ENCODE results near the gene RAX.

Gene RAX

GRCh38 chr18:59272891-59273758, at the start of gene RAX:
Gene RAX, minus strand, starts transcription at chr18:59273454. Its CDS starts 248 bp downstream, at chr18:59273206.
- DNase-seq (ENCODE audit: low spot score), result no peak

- no peak for DNase-seq (ENCODE audit: low spot score)
Measured at GRCh38 chr18:59318460-59319050, 45.3 kb upstream of the RAX start, which contains the start of gene CPLX4. Gene CPLX4, minus strand, starts transcription at chr18:59318649. Its CDS starts 187 bp downstream, at chr18:59318462.

GRCh38 chr18:59311631-59312030, 38.4 kb upstream of the RAX start:
- peak; percentile 36 for DNase-seq (ENCODE audit: low spot score)

GRCh38 chr18:59308938-59309260, 35.6 kb upstream of the RAX start:
- DNase-seq (ENCODE audit: low spot score), result no peak

GRCh38 chr18:59308248-59308937, 35.1 kb upstream of the RAX start:
- DNase-seq (ENCODE audit: low spot score), result peak; percentile 15

- DNase-seq (ENCODE audit: low spot score), result no peak
Measured at GRCh38 chr18:59306640-59307039, 33.4 kb upstream of the RAX start.

GRCh38 chr18:59305295-59305694, 32.0 kb upstream of the RAX start:
- no peak for DNase-seq (ENCODE audit: low spot score)

GRCh38 chr18:59303656-59304195, 30.5 kb upstream of the RAX start:
- DNase-seq (ENCODE audit: low spot score), result no peak

GRCh38 chr18:59303006-59303405, 29.8 kb upstream of the RAX start:
- DNase-seq (ENCODE audit: low spot score), result no peak

- no peak for DNase-seq (ENCODE audit: low spot score)
Measured at GRCh38 chr18:59301929-59302328, 28.7 kb upstream of the RAX start.

- DNase-seq (ENCODE audit: low spot score), result no peak
Measured at GRCh38 chr18:59300676-59301285, 27.5 kb upstream of the RAX start.

GRCh38 chr18:59298871-59299270, 25.6 kb upstream of the RAX start:
- DNase-seq (ENCODE audit: low spot score), result no peak

- no peak for DNase-seq (ENCODE audit: low spot score)
Measured at GRCh38 chr18:59293317-59293716, 20.1 kb upstream of the RAX start.

GRCh38 chr18:59286341-59286740, 13.1 kb upstream of the RAX start:
- DNase-seq (ENCODE audit: low spot score), result no peak

GRCh38 chr18:59282341-59282740, 9.1 kb upstream of the RAX start:
- DNase-seq (ENCODE audit: low spot score), result no peak

GRCh38 chr18:59279722-59280121, 6.5 kb upstream of the RAX start:
- no peak for DNase-seq (ENCODE audit: low spot score)

GRCh38 chr18:59279193-59279592, 5.9 kb upstream of the RAX start:
- no peak for DNase-seq (ENCODE audit: low spot score)

GRCh38 chr18:59278793-59279192, 5.5 kb upstream of the RAX start:
- DNase-seq (ENCODE audit: low spot score), result no peak

GRCh38 chr18:59276047-59276446, 2.8 kb upstream of the RAX start:
- DNase-seq (ENCODE audit: low spot score), result no peak

GRCh38 chr18:59275406-59275949, 2.2 kb upstream of the RAX start:
- no peak for DNase-seq (ENCODE audit: low spot score)

- DNase-seq (ENCODE audit: low spot score), result no peak
Measured at GRCh38 chr18:59274533-59274928, 1.3 kb upstream of the RAX start.

Measured in RKO (cell line).